Ovary (tissue), 3 donors: Measurements from ENCODE around the gene PFKFB2.

Source experiments
- EP300 ChIP-seq: sonication (generic); formaldehyde crosslinking; IDR thresholded peaks from one replicate; pipeline ENCODE4 v1.6.1; 2017; ENCODE audit warnings: antibody characterized with exemption
- POLR2A ChIP-seq: fragments of 450-650 bp; IDR thresholded peaks from one replicate; pipeline ENCODE4 v1.6.1; 2017; ENCODE audit warnings: antibody characterized with exemption, mild to moderate bottlenecking, moderate library complexity
- TF ChIP-seq, protein P1 (sequence below), 3 donors: fragments of 450-650 bp in 2 of 3; fragments of 200-600 bp in 1 of 3; IDR thresholded peaks; one replicate each; pipeline versions ENCODE4 v1.5.1 to v1.8.0; 2016 to 2022; ENCODE audit warnings: antibody characterized with exemption in 3 of 3, mild to moderate bottlenecking in 1 of 3
- donor health status: DM: no; HTN: no; CAD: no.

DNA sequence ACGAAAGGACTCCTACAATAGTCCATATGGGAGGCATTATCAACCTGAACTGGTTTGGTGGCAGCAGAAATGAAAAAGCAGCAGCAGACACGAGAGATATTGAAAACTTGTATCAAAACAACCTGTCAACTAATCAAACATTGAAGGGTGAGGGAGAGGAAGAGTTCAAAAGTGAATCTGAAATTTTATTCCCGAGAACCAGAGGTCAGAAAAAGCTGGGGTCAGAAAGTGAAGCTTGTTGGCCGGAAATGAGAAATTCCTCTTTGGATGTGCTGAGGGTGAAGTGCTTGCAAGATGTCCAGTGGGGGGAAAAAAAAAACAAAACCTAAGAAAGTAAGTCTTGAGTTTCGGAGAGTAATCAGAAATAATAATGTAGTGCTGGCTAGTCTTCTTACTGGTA is 49.1 kb downstream of the PFKFB2 start:
- TF ChIP-seq, protein P1, sequence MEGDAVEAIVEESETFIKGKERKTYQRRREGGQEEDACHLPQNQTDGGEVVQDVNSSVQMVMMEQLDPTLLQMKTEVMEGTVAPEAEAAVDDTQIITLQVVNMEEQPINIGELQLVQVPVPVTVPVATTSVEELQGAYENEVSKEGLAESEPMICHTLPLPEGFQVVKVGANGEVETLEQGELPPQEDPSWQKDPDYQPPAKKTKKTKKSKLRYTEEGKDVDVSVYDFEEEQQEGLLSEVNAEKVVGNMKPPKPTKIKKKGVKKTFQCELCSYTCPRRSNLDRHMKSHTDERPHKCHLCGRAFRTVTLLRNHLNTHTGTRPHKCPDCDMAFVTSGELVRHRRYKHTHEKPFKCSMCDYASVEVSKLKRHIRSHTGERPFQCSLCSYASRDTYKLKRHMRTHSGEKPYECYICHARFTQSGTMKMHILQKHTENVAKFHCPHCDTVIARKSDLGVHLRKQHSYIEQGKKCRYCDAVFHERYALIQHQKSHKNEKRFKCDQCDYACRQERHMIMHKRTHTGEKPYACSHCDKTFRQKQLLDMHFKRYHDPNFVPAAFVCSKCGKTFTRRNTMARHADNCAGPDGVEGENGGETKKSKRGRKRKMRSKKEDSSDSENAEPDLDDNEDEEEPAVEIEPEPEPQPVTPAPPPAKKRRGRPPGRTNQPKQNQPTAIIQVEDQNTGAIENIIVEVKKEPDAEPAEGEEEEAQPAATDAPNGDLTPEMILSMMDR (IDR thresholded peaks at IDR 0.05): no peak
- TF ChIP-seq POLR2A (no peak), EP300 (no peak)
